Pancreas (tissue), 10 donors: ENCODE data around the gene DUSP7. TPM values are rescaled to one million over a fixed set of nuclear protein-coding genes. Genes with fewer than 3 reads are reported as not detected.

ENCODE experiments used
- ATAC-seq, 4 donors: fragments of 200-7000 bp; cut with Tn5 transposase; one replicate each; pipeline versions ENCODE4 v1.8.0 to v1.9.1; 2020; ENCODE audit warnings: mild to moderate bottlenecking in 4 of 4, moderate library complexity in 4 of 4
- DNase-seq, 6 donors: peaks; one replicate each; pipeline ENCODE4 v3.0.0-alpha.2; 2020
- FAIRE-seq: peaks from 2 replicates; lab custom pipeline; 2012; peaks lifted over from hg19 to GRCh38; lab: Jason Lieb, UNC
- H3K27ac ChIP-seq, 4 donors: fragments of 200-600 bp; sonication (generic); 1 replicate in 3 of 4; 2 replicates in 1 of 4; pipeline versions ENCODE4 v1.5.0 to v1.8.0; 2020
- H3K27me3 ChIP-seq, 4 donors: fragments of 200-600 bp; one replicate each; pipeline ENCODE4 v1.8.0; 2021
- H3K36me3 ChIP-seq, 3 donors: fragments of 200-600 bp; sonication (generic) in 1 of 3; one replicate each; pipeline versions ENCODE4 v1.5.0 to v1.8.0; 2020 to 2021
- H3K4me1 ChIP-seq, 3 donors: fragments of 200-600 bp; one replicate each; pipeline ENCODE4 v1.8.0; 2021
- H3K4me3 ChIP-seq, 4 donors: fragments of 200-600 bp; sonication (generic) in 2 of 4; one replicate each; pipeline versions ENCODE4 v1.5.0 to v1.8.0; 2020 to 2021
- H3K9me3 ChIP-seq, 4 donors: fragments of 200-600 bp; one replicate each; pipeline ENCODE4 v1.8.0; 2021
- WGBS, 2 donors: extraction: QIAGEN DNeasy Blood & Tissue Kit; methylation state at CpG; one replicate each; pipeline ENCODE4 v1.1.7; 2013; 5-methylcytosine and 5-hydroxymethylcytosine counted together
- intact Hi-C, 3 donors: fragments of 100-400 bp; cut with DNase I; formaldehyde crosslinking; loops; one replicate each; pipeline versions ENCODE4 v1.11.1 to v1.14.2; 2022
- polyA plus RNA-seq, 2 donors: library from polyadenylated mRNA; stranded (reverse); fragments of 200-250 nt; gene quantifications; one replicate each; pipeline ENCODE4 v1.2.3, GENCODE V29; 2013
- total RNA-seq, 6 donors: library from RNA; stranded (reverse); fragmentation: NEBNext Ultra II Directional in 4 of 6; extraction: Animal tissue kit (Norgen Biotek cat#: 25700) in 4 of 6; gene quantifications; one replicate each; pipeline versions ENCODE4 v1.2.1 to v1.2.4, GENCODE V29; 2021 to 2023
- TF ChIP-seq, protein P1 (sequence below), 4 donors: fragments of 200-600 bp; sonication (generic) in 3 of 4; IDR thresholded peaks; one replicate each; pipeline versions ENCODE4 v1.5.0 to v1.8.0; 2021; ENCODE audit warnings: antibody characterized with exemption in 4 of 4
- donor health status: healthy with polysubstance abuse.
- donor health status: DM: no; HTN: no; CAD: no; lungs with moderate emphysema.
- donor health status: DM: no; HTN: no; CAD: no.
- donor health status: control.
- donor health status: control.
- donor health status: Bipolar disorder and iron deficiency.
- donor health status: DM: yes; HTN: yes; CAD: no.
- donor health status: DM: no; HTN: no; CAD: no.
- donor health status: DM: no; HTN: no; CAD: no.
- donor health status: DM: yes; HTN: yes; CAD: no.

The DUSP7 gene
- total and polyA plus RNA-seq, 8 donors = 2.6 to 7.6 (median 4.6) TPM

DNA sequence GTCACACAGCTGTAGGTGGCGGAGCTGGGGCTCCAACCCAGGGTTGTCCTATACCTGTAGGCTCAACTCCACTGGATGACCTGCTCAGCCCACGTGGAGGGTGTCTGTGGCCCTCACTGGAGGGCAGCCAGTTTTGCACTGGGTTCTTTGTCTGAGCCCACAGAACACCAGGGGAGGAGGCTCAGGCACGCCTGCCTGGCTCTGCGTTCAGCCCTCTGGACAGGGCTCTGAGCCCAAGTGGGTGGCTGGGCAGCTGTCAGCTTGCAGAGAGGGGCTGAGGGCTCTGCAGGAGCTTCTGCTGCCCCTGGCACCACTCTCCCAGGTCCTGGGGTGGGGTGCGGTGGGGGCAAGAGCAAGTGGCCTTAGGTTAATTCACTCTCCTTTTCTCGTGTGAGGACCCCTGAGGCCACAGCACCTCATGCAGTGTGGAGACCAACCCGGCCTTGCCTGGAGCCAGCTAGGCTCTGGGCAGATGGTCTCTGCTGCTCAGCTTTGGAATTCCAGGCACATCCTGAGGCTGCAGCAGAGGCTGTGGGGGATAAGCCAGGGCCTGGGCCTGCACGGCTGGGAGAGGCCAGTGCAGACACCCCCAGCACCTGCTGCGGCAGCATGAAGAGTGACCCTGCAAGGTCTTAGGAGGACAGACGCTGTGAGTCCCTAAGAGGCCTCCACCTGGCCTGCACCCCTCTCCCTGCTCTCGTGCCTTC, 23.5 kb downstream of the DUSP7 start:
- no peaks in the 10 kb centered on the region for H3K9me3 ChIP-seq
- H3K27ac ChIP-seq = no peak overlapping the region
- DNase-seq (peak in 1 of 6 donors; percentile 16), ATAC-seq (no peak), FAIRE-seq (no peak)
- WGBS, 2 donors = 76 to 82% methylated on average over 11 of the region's 11 CpGs
- TF ChIP-seq, protein P1, sequence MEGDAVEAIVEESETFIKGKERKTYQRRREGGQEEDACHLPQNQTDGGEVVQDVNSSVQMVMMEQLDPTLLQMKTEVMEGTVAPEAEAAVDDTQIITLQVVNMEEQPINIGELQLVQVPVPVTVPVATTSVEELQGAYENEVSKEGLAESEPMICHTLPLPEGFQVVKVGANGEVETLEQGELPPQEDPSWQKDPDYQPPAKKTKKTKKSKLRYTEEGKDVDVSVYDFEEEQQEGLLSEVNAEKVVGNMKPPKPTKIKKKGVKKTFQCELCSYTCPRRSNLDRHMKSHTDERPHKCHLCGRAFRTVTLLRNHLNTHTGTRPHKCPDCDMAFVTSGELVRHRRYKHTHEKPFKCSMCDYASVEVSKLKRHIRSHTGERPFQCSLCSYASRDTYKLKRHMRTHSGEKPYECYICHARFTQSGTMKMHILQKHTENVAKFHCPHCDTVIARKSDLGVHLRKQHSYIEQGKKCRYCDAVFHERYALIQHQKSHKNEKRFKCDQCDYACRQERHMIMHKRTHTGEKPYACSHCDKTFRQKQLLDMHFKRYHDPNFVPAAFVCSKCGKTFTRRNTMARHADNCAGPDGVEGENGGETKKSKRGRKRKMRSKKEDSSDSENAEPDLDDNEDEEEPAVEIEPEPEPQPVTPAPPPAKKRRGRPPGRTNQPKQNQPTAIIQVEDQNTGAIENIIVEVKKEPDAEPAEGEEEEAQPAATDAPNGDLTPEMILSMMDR (IDR thresholded peaks at IDR 0.05) = no peak
- no peaks in the 10 kb centered on the region for H3K4me1 ChIP-seq
- no peaks in the 10 kb centered on the region for H3K27me3 ChIP-seq
- no peak overlapping the region for H3K4me3 ChIP-seq
- intact Hi-C loops = no loop called here
- no peaks in the 10 kb centered on the region for H3K36me3 ChIP-seq

DNA sequence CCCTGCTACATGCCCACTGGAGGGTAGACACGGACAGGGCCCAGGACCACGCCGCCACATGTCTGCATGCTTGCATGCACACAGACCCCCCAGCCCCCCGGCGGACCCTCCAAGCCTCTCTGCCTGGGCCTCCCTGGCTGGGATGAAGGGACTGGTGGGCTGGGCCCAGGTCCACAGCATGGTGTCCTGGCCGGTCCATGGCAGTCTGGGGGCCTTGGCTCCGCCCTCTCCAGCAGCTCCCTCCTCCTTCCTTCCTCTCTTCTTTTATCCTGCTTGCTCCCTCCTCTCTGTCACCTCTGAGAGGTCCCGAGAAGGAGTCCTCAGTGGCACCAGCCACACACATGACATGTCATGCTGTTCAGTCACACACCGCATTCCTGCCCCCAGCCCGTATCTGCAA, 24.5 kb downstream of the DUSP7 start:
- ATAC-seq = no peak
- intact Hi-C loops = no loop called here

DNA sequence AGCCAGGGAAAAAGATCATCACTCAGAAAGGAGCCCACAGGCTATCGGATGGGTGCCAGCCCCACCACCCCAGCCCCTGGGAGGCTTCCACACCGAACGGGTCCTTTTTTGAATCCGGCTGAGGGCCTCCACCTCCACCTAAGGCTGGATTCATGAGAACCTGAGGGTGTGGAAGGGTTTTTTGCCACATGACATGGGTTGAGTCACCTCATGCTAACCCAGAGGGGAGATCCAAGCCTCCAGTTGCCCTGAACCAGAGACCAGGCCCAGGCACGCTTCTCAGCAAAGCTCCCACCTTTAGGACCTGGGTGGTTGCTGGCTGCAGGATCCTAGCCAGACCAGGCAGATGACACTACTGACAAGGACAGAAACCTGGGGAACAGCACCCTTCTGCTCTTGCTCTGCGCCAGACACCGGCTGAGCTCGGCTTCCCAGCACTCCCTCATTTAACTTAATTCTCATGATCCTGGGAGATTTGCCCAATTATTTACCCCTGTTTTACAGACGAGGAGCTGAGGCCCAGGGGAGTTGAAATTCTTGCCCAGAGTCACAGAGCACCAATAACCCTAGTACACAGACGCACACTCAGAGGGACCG, 25.6 kb downstream of the DUSP7 start:
- FAIRE-seq (no peak), ATAC-seq (no peak), DNase-seq (no peak)
- no peaks in the 10 kb centered on the region for H3K4me1 ChIP-seq
- no peak overlapping the region for H3K27ac ChIP-seq
- no peaks in the 10 kb centered on the region for H3K36me3 ChIP-seq
- intact Hi-C loops = no loop called here
- TF ChIP-seq, protein P1 (IDR thresholded peaks at IDR 0.05) = no peak
- no peaks in the 10 kb centered on the region for H3K9me3 ChIP-seq
- no peak overlapping the region for H3K4me3 ChIP-seq
- WGBS, 2 donors = 82 to 83% methylated on average over 11 of the region's 11 CpGs
- H3K27me3 ChIP-seq = no peaks in the 10 kb centered on the region

More for the DNA sequence above, 24.5 kb downstream of the DUSP7 start:
- DNase-seq = peak in 1 of 6 donors; percentile 14
- 80 to 87% methylated on average over 10 of the region's 10 CpGs for WGBS, 2 donors
- no peak for FAIRE-seq
- H3K4me1 ChIP-seq = no peaks in the 10 kb centered on the region
- H3K27ac ChIP-seq = no peak overlapping the region
- TF ChIP-seq, protein P1 (IDR thresholded peaks at IDR 0.05) = no peak
- no peaks in the 10 kb centered on the region for H3K36me3 ChIP-seq
- H3K27me3 ChIP-seq = no peaks in the 10 kb centered on the region
- H3K4me3 ChIP-seq = no peak overlapping the region
- H3K9me3 ChIP-seq = no peaks in the 10 kb centered on the region

DNA sequence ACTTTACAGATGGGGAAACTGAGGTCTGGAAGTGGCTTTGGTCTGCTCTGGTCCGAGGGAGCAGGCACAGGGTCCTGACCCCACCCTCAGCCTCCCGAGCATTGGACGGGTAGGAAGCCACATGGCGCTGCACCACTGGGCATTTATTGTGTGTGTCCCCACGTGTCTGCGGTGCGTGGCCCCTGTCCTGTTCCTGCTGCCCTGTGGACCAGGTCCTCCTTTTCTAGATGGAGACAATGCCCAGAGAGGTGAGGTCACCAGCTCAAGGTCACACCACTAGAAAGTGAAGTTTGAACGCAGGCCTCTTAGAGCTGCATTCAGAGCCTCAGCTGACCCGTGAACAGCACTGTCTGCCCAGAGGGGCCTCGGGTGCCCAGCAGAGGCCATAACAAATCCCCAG, 26.8 kb downstream of the DUSP7 start:
- ATAC-seq (no peak), FAIRE-seq (no peak), DNase-seq (no peak)
- H3K27ac ChIP-seq = no peak overlapping the region
- intact Hi-C loops = no loop called here
- no peaks in the 10 kb centered on the region for H3K36me3 ChIP-seq
- no peak overlapping the region for H3K4me3 ChIP-seq
- no peaks in the 10 kb centered on the region for H3K27me3 ChIP-seq
- TF ChIP-seq, protein P1 (IDR thresholded peaks at IDR 0.05) = no peak
- WGBS, 2 donors = 73% methylated on average over 10 of the region's 10 CpGs
- no peaks in the 10 kb centered on the region for H3K4me1 ChIP-seq
- H3K9me3 ChIP-seq = no peaks in the 10 kb centered on the region

DNA sequence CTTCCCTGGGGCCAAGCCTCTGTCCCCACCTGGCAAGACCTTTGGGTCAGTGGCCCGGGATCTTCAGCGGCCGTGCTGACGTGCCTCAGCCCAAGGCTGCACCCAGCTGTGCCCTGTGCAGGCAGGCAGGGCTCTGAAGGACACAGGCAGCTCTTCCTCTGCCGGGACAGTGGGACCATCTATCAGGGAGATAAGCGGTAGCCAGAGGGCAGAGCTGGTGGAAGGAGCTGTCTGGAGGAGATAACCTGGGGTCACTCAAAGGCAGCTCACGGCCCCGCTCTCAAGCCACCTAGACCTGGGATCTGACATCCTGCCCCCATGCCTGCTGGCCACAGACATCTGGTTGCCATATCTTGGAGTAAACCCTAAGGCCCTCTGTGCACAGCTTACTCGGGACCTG, 27.3 kb downstream of the DUSP7 start:
- H3K4me1 ChIP-seq = no peaks in the 10 kb centered on the region
- DNase-seq (no peak), FAIRE-seq (no peak), ATAC-seq (no peak)
- H3K4me3 ChIP-seq = no peak overlapping the region
- H3K36me3 ChIP-seq = no peaks in the 10 kb centered on the region
- no peaks in the 10 kb centered on the region for H3K9me3 ChIP-seq
- TF ChIP-seq, protein P1 (IDR thresholded peaks at IDR 0.05) = no peak
- intact Hi-C loops = no loop called here
- H3K27me3 ChIP-seq = no peaks in the 10 kb centered on the region
- H3K27ac ChIP-seq = no peak overlapping the region
- 65 to 77% methylated on average over 9 of the region's 9 CpGs for whole genome bisulfite sequencing, 2 donors
